ENCODE data around the gene ADGRL1. TPM values are rescaled to one million over a fixed set of nuclear protein-coding genes. Genes with fewer than 3 reads are reported as not detected.

The ADGRL1 gene
- total RNA-seq, 1 experiment from 2014 or later = 88.6 TPM

GRCh38 chr19:14182476-14182875 is 23.5 kb downstream of the ADGRL1 start:
- CTCF ChIA-PET = no interaction called here

More at GRCh38 chr19:14182476-14182875, 23.5 kb downstream of the ADGRL1 start:
- H3K4me2 ChIP-seq (ENCODE audit: low read length) = no peak overlapping the region
- H3K9ac ChIP-seq (ENCODE audit: low read length) = no peak overlapping the region
- H4K20me1 ChIP-seq (ENCODE audit: insufficient read depth) = no peaks in the 10 kb centered on the region
- peaks cover 0 to 6% of the 10 kb centered on the region in 2 experiments; a peak in 2 of 4 replicates for H3K36me3 ChIP-seq (ENCODE audit: control insufficient read depth in 1 of 2, insufficient read depth in 2 of 2, low read length in 2 of 2)
- no peak for ATAC-seq
- no peak overlapping the region for H2AFZ ChIP-seq (ENCODE audit: low read depth, low read length, poor library complexity, severe bottlenecking)
- TF ChIP-seq EZH2 (IDR thresholded peaks at IDR 0.05) = no peak
- no peak for TF ChIP-seq ZFX (IDR thresholded peaks at IDR 0.05)
- TF ChIP-seq EZH2phosphoT487 (IDR thresholded peaks at IDR 0.05; ENCODE audit: borderline replicate concordance) = no peak
- no peak for TF ChIP-seq SP1 (IDR thresholded peaks at IDR 0.05; ENCODE audit: low read depth)
- TF ChIP-seq YY1 (IDR thresholded peaks at IDR 0.05; ENCODE audit: extremely low read depth, insufficient replicate concordance, low read depth, low read length) = no peak
- TF ChIP-seq ATF3 (IDR thresholded peaks at IDR 0.05) = no peak
- TF ChIP-seq CEBPB (IDR thresholded peaks at IDR 0.05; ENCODE audit: low read depth) = no peak
- no peak for TF ChIP-seq EGR1 (IDR thresholded peaks at IDR 0.05; ENCODE audit: low read depth)
- TF ChIP-seq SIN3A (IDR thresholded peaks at IDR 0.05; ENCODE audit: low read depth) = no peak
- TF ChIP-seq CTCF (IDR thresholded peaks at IDR 0.05 in 2 of 3, conservative IDR thresholded peaks at IDR 0.05 in 1 of 3; ENCODE audit: borderline replicate concordance in 1 of 3, insufficient read depth in 1 of 3, low read depth in 2 of 3, low read length in 2 of 3) = no peak
- TF ChIP-seq POLR2A (IDR thresholded peaks at IDR 0.05; ENCODE audit: borderline replicate concordance, extremely low read depth, insufficient read depth, insufficient read length) = no peak
- TF ChIP-seq RAD21 (IDR thresholded peaks at IDR 0.05; ENCODE audit: low read depth) = no peak
- TF ChIP-seq, protein P1, sequence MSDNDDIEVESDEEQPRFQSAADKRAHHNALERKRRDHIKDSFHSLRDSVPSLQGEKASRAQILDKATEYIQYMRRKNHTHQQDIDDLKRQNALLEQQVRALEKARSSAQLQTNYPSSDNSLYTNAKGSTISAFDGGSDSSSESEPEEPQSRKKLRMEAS (IDR thresholded peaks at IDR 0.05) = no peak
- TF ChIP-seq SRF (IDR thresholded peaks at IDR 0.05; ENCODE audit: low read depth) = no peak
- TF ChIP-seq, protein P2, sequence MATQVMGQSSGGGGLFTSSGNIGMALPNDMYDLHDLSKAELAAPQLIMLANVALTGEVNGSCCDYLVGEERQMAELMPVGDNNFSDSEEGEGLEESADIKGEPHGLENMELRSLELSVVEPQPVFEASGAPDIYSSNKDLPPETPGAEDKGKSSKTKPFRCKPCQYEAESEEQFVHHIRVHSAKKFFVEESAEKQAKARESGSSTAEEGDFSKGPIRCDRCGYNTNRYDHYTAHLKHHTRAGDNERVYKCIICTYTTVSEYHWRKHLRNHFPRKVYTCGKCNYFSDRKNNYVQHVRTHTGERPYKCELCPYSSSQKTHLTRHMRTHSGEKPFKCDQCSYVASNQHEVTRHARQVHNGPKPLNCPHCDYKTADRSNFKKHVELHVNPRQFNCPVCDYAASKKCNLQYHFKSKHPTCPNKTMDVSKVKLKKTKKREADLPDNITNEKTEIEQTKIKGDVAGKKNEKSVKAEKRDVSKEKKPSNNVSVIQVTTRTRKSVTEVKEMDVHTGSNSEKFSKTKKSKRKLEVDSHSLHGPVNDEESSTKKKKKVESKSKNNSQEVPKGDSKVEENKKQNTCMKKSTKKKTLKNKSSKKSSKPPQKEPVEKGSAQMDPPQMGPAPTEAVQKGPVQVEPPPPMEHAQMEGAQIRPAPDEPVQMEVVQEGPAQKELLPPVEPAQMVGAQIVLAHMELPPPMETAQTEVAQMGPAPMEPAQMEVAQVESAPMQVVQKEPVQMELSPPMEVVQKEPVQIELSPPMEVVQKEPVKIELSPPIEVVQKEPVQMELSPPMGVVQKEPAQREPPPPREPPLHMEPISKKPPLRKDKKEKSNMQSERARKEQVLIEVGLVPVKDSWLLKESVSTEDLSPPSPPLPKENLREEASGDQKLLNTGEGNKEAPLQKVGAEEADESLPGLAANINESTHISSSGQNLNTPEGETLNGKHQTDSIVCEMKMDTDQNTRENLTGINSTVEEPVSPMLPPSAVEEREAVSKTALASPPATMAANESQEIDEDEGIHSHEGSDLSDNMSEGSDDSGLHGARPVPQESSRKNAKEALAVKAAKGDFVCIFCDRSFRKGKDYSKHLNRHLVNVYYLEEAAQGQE (IDR thresholded peaks at IDR 0.05; ENCODE audit: low read depth) = no peak
- TF ChIP-seq TCF7L2 (IDR thresholded peaks at IDR 0.05; ENCODE audit: borderline replicate concordance, extremely low read depth, insufficient read depth, insufficient read length) = no peak
- TF ChIP-seq POLR2AphosphoS5 (IDR thresholded peaks at IDR 0.05; ENCODE audit: low read depth, low read length) = no peak
- no peak for TF ChIP-seq CBX3 (IDR thresholded peaks at IDR 0.05; ENCODE audit: low read depth)
- H3K79me2 ChIP-seq (ENCODE audit: insufficient read depth, low read length) = peaks cover 44% of the 10 kb centered on the region
- intact Hi-C loops (cut with micrococcal nuclease) = no loop called here
- H3K4me3 ChIP-seq (replicated peaks in 1 of 2; ENCODE audit: low read depth in 1 of 2, low read length in 2 of 2) = no peak overlapping the region
- ChIA-PET RAD21 (ENCODE audit: low non-redundant PET in 1 of 2, low total read pairs in 2 of 2, uncharacterized antibody in 2 of 2, unreplicated experiment in 2 of 2) (no interaction called here), POLR2A (no interaction called here)
- no peaks in the 10 kb centered on the region for H3K9me3 ChIP-seq (ENCODE audit: control insufficient read depth in 1 of 2, insufficient read depth in 1 of 2, low read depth in 1 of 2, low read length in 2 of 2)
- H3K27me3 ChIP-seq (ENCODE audit: insufficient read depth, low read length) = no peaks in the 10 kb centered on the region
- DNase-seq (ENCODE audit: low read depth, low spot score) = no peak
- no TSS peak for BruUV-seq (replicated peaks)
- H3K9me2 ChIP-seq (ENCODE audit: insufficient read depth) = no peaks in the 10 kb centered on the region
- H3K27ac ChIP-seq (ENCODE audit: low read depth, low read length) = no peak overlapping the region
- H3K4me1 ChIP-seq (ENCODE audit: control insufficient read depth in 1 of 2, insufficient read depth in 2 of 2, low read length in 2 of 2) = no peaks in the 10 kb centered on the region
